ENCODE data around the gene FER. TPM values are rescaled to one million over a fixed set of nuclear protein-coding genes. Genes with fewer than 3 reads are reported as not detected.

The FER gene
- polyA plus RNA-seq, 1 donor from 2014 or later: 8.5 TPM

DNA sequence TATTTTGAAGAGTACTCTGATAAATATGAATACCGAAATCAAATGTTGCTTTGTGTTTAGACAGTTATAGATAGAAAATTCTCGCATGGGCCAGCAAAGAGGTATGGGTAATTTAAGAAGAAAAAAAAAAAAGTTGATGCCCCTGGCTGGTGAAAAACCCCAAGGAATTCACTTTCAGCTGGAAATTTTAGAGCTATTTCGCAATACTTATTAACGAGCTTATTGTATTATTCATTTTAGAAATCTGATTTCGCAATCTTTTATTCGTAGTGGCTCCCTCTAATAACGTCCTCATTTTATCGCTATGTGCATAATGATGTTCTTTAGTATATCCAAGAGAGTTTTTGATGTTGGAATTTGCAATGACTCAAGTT is 18.5 kb upstream of the FER start:
- no peak overlapping the region for H3K4me2 ChIP-seq (ENCODE audit: low read length)
- no peak for TF ChIP-seq RAD21 (conservative IDR thresholded peaks at IDR 0.05)
- no peak overlapping the region for H3K9ac ChIP-seq (ENCODE audit: low read length)
- H3K9me3 ChIP-seq (ENCODE audit: low read length): no peaks in the 10 kb centered on the region
- H3K27me3 ChIP-seq (ENCODE audit: insufficient read depth, low read depth, low read length): no peaks in the 10 kb centered on the region
- no peaks in the 10 kb centered on the region for H3K9me2 ChIP-seq (ENCODE audit: insufficient read depth, low read length)
- H3K36me3 ChIP-seq (ENCODE audit: insufficient read depth, low read length): no peaks in the 10 kb centered on the region
- no peaks in the 10 kb centered on the region for H3K79me2 ChIP-seq (replicated peaks; ENCODE audit: insufficient read depth, low read length)
- H4K20me1 ChIP-seq (ENCODE audit: insufficient read depth): no peaks in the 10 kb centered on the region
- no peaks in the 10 kb centered on the region for H3F3A ChIP-seq (ENCODE audit: insufficient read depth, low read length, poor library complexity, severe bottlenecking)
- H2AFZ ChIP-seq (ENCODE audit: low read depth, low read length): no peak overlapping the region
- no peak overlapping the region for H3K27ac ChIP-seq (ENCODE audit: low read length)
- H3K4me3 ChIP-seq (ENCODE audit: low read length): no peak overlapping the region

- Histone ChIP-seq H2AFZ (ENCODE audit: low read depth, low read length) (no peak overlapping the region), H3K27ac (ENCODE audit: low read length) (no peak overlapping the region), H3K4me3 (ENCODE audit: low read length) (no peak overlapping the region), H3K9me2 (ENCODE audit: insufficient read depth, low read length) (no peaks in the 10 kb centered on the region), H3F3A (ENCODE audit: insufficient read depth, low read length, poor library complexity, severe bottlenecking) (no peaks in the 10 kb centered on the region), H3K9ac (ENCODE audit: low read length) (no peak overlapping the region), H3K36me3 (ENCODE audit: insufficient read depth, low read length) (no peaks in the 10 kb centered on the region), H3K27me3 (ENCODE audit: insufficient read depth, low read depth, low read length) (no peaks in the 10 kb centered on the region), H3K9me3 (ENCODE audit: low read length) (no peaks in the 10 kb centered on the region), H4K20me1 (ENCODE audit: insufficient read depth) (no peaks in the 10 kb centered on the region), H3K4me2 (ENCODE audit: low read length) (no peak overlapping the region), H3K79me2 (replicated peaks; ENCODE audit: insufficient read depth, low read length) (no peaks in the 10 kb centered on the region)
- TF ChIP-seq SMC3 (conservative IDR thresholded peaks at IDR 0.05; ENCODE audit: poor library complexity): no peak
- TF ChIP-seq TAF1 (IDR thresholded peaks at IDR 0.05; ENCODE audit: low read depth): no peak
- no peak for TF ChIP-seq POLR2AphosphoS5 (IDR thresholded peaks at IDR 0.05)
- no peak for TF ChIP-seq RAD21 (conservative IDR thresholded peaks at IDR 0.05)
- TF ChIP-seq EZH2 (IDR thresholded peaks at IDR 0.05; ENCODE audit: borderline replicate concordance, insufficient read depth, low read length, poor library complexity, severe bottlenecking): no peak
- TF ChIP-seq REST (IDR thresholded peaks at IDR 0.05; ENCODE audit: borderline replicate concordance): no peak
- no peak for TF ChIP-seq MXI1 (conservative IDR thresholded peaks at IDR 0.05; ENCODE audit: poor library complexity, severe bottlenecking)
- no peak for TF ChIP-seq EP300 (conservative IDR thresholded peaks at IDR 0.05; ENCODE audit: poor library complexity, severe bottlenecking)
- no peak for TF ChIP-seq CTCF (IDR thresholded peaks at IDR 0.05; ENCODE audit: poor library complexity, severe bottlenecking)
Observed at GRCh38 chr5:108730617-108731340, 16.9 kb upstream of the FER start.
